Sigmoid colon (tissue), 4 donors: Measurements from ENCODE around the gene BAHD1.

Source experiments
- EP300 ChIP-seq, 4 donors: sonication (generic); formaldehyde crosslinking; IDR thresholded peaks; one replicate each; pipeline ENCODE4 v1.6.1; 2017; ENCODE audit warnings: antibody characterized with exemption in 4 of 4
- POLR2A ChIP-seq, 2 donors: fragments of 450-650 bp; IDR thresholded peaks; one replicate each; pipeline ENCODE4 v1.6.1; 2016; ENCODE audit warnings: antibody characterized with exemption in 2 of 2, mild to moderate bottlenecking in 2 of 2, moderate library complexity in 2 of 2
- TF ChIP-seq, protein P1 (sequence below), 4 experiments: fragments of 450-650 bp in 3 of 4; fragments of 200-600 bp in 1 of 4; IDR thresholded peaks; one replicate each; pipeline ENCODE4 v1.5.1; 2016 to 2019; ENCODE audit warnings: antibody characterized with exemption in 4 of 4, mild to moderate bottlenecking in 3 of 4, moderate library complexity in 2 of 4

DNA sequence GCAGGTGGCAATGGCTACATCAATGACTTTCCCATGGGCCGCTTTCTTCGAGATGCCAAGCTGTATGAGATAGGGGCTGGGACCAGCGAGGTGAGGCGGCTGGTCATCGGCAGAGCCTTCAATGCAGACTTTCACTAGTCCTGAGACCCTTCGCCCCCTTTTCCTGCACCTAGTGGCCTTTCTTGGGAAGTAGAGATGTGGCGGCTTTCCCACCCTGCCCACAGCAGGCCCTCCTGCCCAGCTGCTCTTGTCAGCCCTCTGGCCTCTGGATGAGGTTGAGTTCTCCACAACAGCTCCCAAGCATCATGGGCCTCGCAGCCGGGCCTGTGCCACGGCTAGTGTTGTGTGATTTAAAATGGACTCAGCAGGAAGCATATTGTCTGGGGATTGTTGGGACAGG lies 22.6 kb upstream of the BAHD1 start:
- TF ChIP-seq, protein P1, sequence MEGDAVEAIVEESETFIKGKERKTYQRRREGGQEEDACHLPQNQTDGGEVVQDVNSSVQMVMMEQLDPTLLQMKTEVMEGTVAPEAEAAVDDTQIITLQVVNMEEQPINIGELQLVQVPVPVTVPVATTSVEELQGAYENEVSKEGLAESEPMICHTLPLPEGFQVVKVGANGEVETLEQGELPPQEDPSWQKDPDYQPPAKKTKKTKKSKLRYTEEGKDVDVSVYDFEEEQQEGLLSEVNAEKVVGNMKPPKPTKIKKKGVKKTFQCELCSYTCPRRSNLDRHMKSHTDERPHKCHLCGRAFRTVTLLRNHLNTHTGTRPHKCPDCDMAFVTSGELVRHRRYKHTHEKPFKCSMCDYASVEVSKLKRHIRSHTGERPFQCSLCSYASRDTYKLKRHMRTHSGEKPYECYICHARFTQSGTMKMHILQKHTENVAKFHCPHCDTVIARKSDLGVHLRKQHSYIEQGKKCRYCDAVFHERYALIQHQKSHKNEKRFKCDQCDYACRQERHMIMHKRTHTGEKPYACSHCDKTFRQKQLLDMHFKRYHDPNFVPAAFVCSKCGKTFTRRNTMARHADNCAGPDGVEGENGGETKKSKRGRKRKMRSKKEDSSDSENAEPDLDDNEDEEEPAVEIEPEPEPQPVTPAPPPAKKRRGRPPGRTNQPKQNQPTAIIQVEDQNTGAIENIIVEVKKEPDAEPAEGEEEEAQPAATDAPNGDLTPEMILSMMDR (IDR thresholded peaks at IDR 0.05) = no peak
- TF ChIP-seq POLR2A (IDR thresholded peaks at IDR 0.05) (no peak), EP300 (IDR thresholded peaks at IDR 0.05) (no peak)
